ENCODE results near the gene TBC1D2. TPM values are rescaled to one million over a fixed set of nuclear protein-coding genes. Genes with fewer than 3 reads are reported as not detected.

TBC1D2 gene
- total and polyA plus RNA-seq, 4 donors = 3.4 to 9.5 (median 4.8) TPM

GRCh38 chr9:98202252-98202651 lies 53.2 kb downstream of the TBC1D2 start:
- H3K9me3 ChIP-seq (ENCODE audit: control insufficient read depth, insufficient read depth, low read length) = no peaks in the 10 kb centered on the region
- DNase-seq (ENCODE audit: low read depth in 4 of 6, low spot score in 6 of 6) = no peak
- H3K27me3 ChIP-seq (ENCODE audit: control insufficient read depth, insufficient read depth, low read length) = no peaks in the 10 kb centered on the region
- H3K4me1 ChIP-seq (ENCODE audit: control insufficient read depth, insufficient read depth, low read length) = no peaks in the 10 kb centered on the region
- 89% methylated on average over 2 of the region's 5 CpGs for WGBS (ENCODE audit: insufficient coverage)
- no peak overlapping the region for H3K4me3 ChIP-seq (ENCODE audit: low read depth, low read length)
- no peak overlapping the region for H3K27ac ChIP-seq (ENCODE audit: low read depth, low read length)
- H3K36me3 ChIP-seq (ENCODE audit: control insufficient read depth, insufficient read depth, low read length) = peaks cover 14% of the 10 kb centered on the region

DNA sequence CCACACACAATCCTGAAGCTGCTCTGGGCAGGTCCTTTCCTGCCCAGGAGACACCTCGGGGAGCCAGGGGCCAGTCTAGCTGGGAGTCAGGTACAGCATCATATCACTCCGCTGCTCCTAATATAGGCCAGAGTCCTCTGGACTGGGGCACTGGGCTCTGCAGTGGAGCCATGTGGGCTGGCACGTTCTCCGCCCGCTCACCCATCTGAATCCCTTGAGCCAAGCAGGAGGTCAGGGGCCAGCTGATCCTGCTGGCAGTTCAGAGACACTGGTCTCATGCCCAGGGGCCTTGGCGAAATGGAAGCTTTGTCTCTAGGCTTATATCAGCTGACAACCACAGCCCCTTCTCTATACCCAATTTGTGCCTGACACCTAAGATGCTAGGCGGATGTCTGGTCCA lies 53.7 kb downstream of the TBC1D2 start:
- Histone ChIP-seq H3K4me1 (ENCODE audit: control insufficient read depth, insufficient read depth, low read length) (no peaks in the 10 kb centered on the region), H3K36me3 (ENCODE audit: control insufficient read depth, insufficient read depth, low read length) (peaks cover 14% of the 10 kb centered on the region), H3K27ac (ENCODE audit: low read depth, low read length) (no peak overlapping the region), H3K4me3 (ENCODE audit: low read depth, low read length) (no peak overlapping the region), H3K9me3 (ENCODE audit: control insufficient read depth, insufficient read depth, low read length) (no peaks in the 10 kb centered on the region), H3K27me3 (ENCODE audit: control insufficient read depth, insufficient read depth, low read length) (no peaks in the 10 kb centered on the region)
- DNase-seq (ENCODE audit: low read depth in 4 of 6, low spot score in 6 of 6) = no peak
- 95% methylated on average over 7 of the region's 7 CpGs for WGBS (ENCODE audit: insufficient coverage)

- 81% methylated on average over 6 of the region's 6 CpGs for WGBS (ENCODE audit: insufficient coverage)
- no peak overlapping the region for H3K4me3 ChIP-seq (ENCODE audit: low read depth, low read length)
- H3K4me1 ChIP-seq (ENCODE audit: control insufficient read depth, insufficient read depth, low read length) = no peaks in the 10 kb centered on the region
- H3K9me3 ChIP-seq (ENCODE audit: control insufficient read depth, insufficient read depth, low read length) = no peaks in the 10 kb centered on the region
- H3K36me3 ChIP-seq (ENCODE audit: control insufficient read depth, insufficient read depth, low read length) = peaks cover 14% of the 10 kb centered on the region
- no peaks in the 10 kb centered on the region for H3K27me3 ChIP-seq (ENCODE audit: control insufficient read depth, insufficient read depth, low read length)
- no peak overlapping the region for H3K27ac ChIP-seq (ENCODE audit: low read depth, low read length)
- DNase-seq (ENCODE audit: low read depth in 4 of 6, low spot score in 6 of 6) = no peak
Observed at GRCh38 chr9:98201102-98201501, 54.3 kb downstream of the TBC1D2 start.

DNA sequence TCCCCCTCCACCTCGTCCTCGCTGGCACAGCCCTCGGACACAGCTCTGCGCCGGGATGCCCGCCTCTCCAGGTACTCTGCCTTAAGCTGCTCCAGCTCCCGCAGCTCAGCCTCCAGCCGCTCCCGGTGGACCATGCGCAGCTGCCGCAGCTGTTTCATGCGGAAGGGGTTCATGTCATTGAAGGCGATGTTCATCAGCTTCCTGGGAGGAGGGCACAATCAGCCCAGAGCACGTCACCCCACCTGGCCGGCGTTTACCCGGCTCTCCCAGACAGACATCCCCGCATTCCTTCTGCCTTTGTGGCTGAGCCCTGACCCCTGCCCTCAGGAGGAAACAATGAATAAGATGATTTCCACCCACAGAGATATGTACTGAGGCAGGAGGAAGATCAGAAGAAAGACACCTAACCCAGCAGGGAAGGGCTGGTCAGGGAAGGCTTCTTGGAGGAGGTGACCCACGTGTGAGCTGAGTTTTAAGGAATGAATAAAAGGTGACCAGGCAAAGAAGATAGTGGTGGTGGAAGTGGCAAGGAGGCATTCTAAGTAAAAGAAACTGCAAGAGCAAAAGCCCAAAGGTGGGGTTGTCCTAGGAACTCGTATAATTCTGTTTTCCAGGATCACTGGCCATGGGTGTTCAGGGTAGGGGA lies 55.9 kb downstream of the TBC1D2 start:
- Histone ChIP-seq H3K9me3 (ENCODE audit: control insufficient read depth, insufficient read depth, low read length) (no peaks in the 10 kb centered on the region), H3K4me1 (ENCODE audit: control insufficient read depth, insufficient read depth, low read length) (no peaks in the 10 kb centered on the region), H3K4me3 (ENCODE audit: low read depth, low read length) (no peak overlapping the region), H3K27ac (ENCODE audit: low read depth, low read length) (no peak overlapping the region), H3K27me3 (ENCODE audit: control insufficient read depth, insufficient read depth, low read length) (no peaks in the 10 kb centered on the region), H3K36me3 (ENCODE audit: control insufficient read depth, insufficient read depth, low read length) (peaks cover 14% of the 10 kb centered on the region)
- DNase-seq (ENCODE audit: low read depth in 4 of 6, low spot score in 6 of 6) = no peak
- WGBS (ENCODE audit: insufficient coverage) = 80% methylated on average over 19 of the region's 20 CpGs

GRCh38 chr9:98195671-98196070 lies 59.8 kb downstream of the TBC1D2 start:
- WGBS (ENCODE audit: insufficient coverage) = 87% methylated on average over 3 of the region's 4 CpGs
- Histone ChIP-seq H3K4me1 (ENCODE audit: control insufficient read depth, insufficient read depth, low read length) (peaks cover 23% of the 10 kb centered on the region), H3K36me3 (ENCODE audit: control insufficient read depth, insufficient read depth, low read length) (peaks cover 12% of the 10 kb centered on the region), H3K9me3 (ENCODE audit: control insufficient read depth, insufficient read depth, low read length) (no peaks in the 10 kb centered on the region), H3K27ac (ENCODE audit: low read depth, low read length) (no peak overlapping the region), H3K4me3 (ENCODE audit: low read depth, low read length) (no peak overlapping the region), H3K27me3 (ENCODE audit: control insufficient read depth, insufficient read depth, low read length) (peaks cover 6% of the 10 kb centered on the region)
- DNase-seq (ENCODE audit: low read depth in 4 of 6, low spot score in 6 of 6) = no peak

- H3K9me3 ChIP-seq (ENCODE audit: control insufficient read depth, insufficient read depth, low read length) = no peaks in the 10 kb centered on the region
- H3K27me3 ChIP-seq (ENCODE audit: control insufficient read depth, insufficient read depth, low read length) = peaks cover 6% of the 10 kb centered on the region
- no peak overlapping the region for H3K27ac ChIP-seq (ENCODE audit: low read depth, low read length)
- peak overlapping the region; percentile 50 for H3K4me3 ChIP-seq (ENCODE audit: low read depth, low read length)
- WGBS (ENCODE audit: insufficient coverage) = 45% methylated on average over 2 of the region's 8 CpGs
- peaks cover 2% of the 10 kb centered on the region for H3K36me3 ChIP-seq (ENCODE audit: control insufficient read depth, insufficient read depth, low read length)
- no peak for DNase-seq (ENCODE audit: low read depth in 4 of 6, low spot score in 6 of 6)
- peaks cover 23% of the 10 kb centered on the region for H3K4me1 ChIP-seq (ENCODE audit: control insufficient read depth, insufficient read depth, low read length)
Observed at GRCh38 chr9:98193336-98193944, 62.0 kb downstream of the TBC1D2 start.

DNA sequence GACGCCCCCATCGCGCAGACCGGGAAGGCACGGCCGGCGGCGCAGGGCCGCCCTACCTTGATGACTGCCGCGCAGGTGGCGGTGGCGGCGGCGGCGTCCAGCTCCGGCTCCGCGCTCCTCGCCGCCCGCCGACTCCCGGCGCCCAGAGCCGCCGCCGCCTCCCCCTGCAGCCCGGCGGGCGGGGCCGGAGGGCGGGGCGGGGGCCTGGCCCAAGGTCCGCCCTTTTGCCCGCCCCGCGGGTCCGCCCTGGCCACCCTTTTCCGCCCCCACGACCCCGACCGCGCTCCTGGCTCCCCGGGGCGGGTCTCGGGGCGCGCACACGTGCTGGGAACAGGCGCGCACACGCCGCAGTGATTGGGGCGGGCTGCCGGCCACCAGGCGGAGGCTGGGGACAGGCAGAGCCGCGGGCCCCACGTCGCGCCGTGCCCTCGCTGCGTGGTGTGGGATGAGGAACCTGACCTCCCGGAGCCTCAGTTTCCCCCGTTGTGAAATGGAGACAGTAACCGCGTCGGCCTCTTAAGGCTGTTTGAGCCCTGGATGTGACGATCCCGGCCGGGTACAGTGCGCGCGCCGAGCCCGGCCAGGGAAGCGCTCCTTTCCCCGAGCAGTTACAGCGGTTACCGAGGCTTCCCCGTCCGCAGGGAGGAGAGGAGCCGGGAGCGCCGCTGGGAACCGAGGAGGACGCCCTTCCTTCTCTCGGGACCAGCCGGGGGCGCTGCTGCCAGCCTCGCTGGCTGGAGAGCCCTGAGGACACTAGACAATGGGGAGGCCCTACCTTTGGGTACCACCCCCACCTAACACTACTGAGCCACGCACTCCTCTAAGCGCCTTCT lies 62.7 kb downstream of the TBC1D2 start, which contains the start of gene CORO2A:
CORO2A (minus strand) TSS at position 135 of the 833 bp plus-strand sequence. CDS start 34,977 bp downstream, outside the sequence.
- Histone ChIP-seq H3K9me3 (ENCODE audit: control insufficient read depth, insufficient read depth, low read length) (no peaks in the 10 kb centered on the region), H3K27ac (ENCODE audit: low read depth, low read length) (no peak within 1 kb of the TSS), H3K27me3 (ENCODE audit: control insufficient read depth, insufficient read depth, low read length) (peaks cover 6% of the 10 kb centered on the region), H3K4me1 (ENCODE audit: control insufficient read depth, insufficient read depth, low read length) (peaks cover 23% of the 10 kb centered on the region), H3K4me3 (ENCODE audit: low read depth, low read length) (peak within 1 kb of the TSS; percentile 50), H3K36me3 (ENCODE audit: control insufficient read depth, insufficient read depth, low read length) (no peaks in the 10 kb centered on the region)
- under 1% methylated on average over 95 of the region's 95 CpGs for WGBS (ENCODE audit: insufficient coverage)
- DNase-seq (ENCODE audit: low read depth in 4 of 6, low spot score in 6 of 6) = peak in 4 of 6 donors; percentile 22 to 84 (median 66)

DNA sequence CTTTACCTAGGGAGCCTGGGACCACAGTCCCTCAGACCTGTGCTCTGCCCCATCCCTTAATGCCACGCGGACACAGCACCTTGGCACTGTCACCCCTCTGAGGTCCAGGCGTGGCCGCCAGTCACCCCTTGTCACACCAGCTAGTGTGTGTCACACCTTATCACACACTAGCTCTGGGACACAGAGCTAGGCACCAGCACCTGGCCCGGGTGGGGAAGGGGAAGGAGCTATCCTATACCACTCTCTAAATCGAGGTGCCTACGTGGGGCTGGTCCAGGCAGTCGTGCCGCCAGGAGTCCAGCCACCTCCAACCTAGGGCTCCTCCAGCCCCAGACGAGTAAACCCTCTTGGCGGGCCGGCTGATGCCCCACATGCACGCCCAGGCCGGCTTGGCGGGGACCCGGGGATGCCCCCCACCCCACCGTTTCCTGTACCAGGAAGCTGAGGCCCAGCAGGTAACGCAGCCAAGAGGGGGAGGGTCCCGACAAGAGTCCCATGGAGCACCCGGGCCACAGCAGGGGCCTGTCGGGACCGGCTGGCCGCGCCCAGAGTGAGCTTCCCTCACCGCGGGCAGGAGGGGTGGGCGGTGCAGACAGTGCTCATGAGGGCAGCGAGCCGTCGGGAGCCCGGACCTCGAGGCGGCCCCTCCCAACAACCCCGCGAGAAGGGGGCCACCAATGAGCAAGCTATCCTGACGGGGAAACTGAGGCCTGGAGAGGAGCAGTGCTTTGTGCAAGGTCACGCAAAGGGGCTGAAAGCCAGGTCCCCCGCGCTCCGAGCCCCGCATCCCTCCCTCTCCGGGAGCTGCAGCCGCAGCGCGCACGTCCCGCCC lies 63.6 kb downstream of the TBC1D2 start:
- peaks cover 6% of the 10 kb centered on the region for H3K27me3 ChIP-seq (ENCODE audit: control insufficient read depth, insufficient read depth, low read length)
- H3K27ac ChIP-seq (ENCODE audit: low read depth, low read length) = no peak overlapping the region
- no peaks in the 10 kb centered on the region for H3K9me3 ChIP-seq (ENCODE audit: control insufficient read depth, insufficient read depth, low read length)
- DNase-seq (ENCODE audit: low read depth in 4 of 6, low spot score in 6 of 6) = peak in 2 of 6 donors; percentile 18 to 29
- peaks cover 23% of the 10 kb centered on the region for H3K4me1 ChIP-seq (ENCODE audit: control insufficient read depth, insufficient read depth, low read length)
- peak overlapping the region; percentile 24 for H3K4me3 ChIP-seq (ENCODE audit: low read depth, low read length)
- no peaks in the 10 kb centered on the region for H3K36me3 ChIP-seq (ENCODE audit: control insufficient read depth, insufficient read depth, low read length)
- 8% methylated on average over 45 of the region's 47 CpGs for WGBS (ENCODE audit: insufficient coverage)

- Histone ChIP-seq H3K36me3 (ENCODE audit: control insufficient read depth, insufficient read depth, low read length) (no peaks in the 10 kb centered on the region), H3K9me3 (ENCODE audit: control insufficient read depth, insufficient read depth, low read length) (no peaks in the 10 kb centered on the region), H3K27me3 (ENCODE audit: control insufficient read depth, insufficient read depth, low read length) (peaks cover 6% of the 10 kb centered on the region), H3K27ac (ENCODE audit: low read depth, low read length) (no peak overlapping the region), H3K4me3 (ENCODE audit: low read depth, low read length) (no peak overlapping the region), H3K4me1 (ENCODE audit: control insufficient read depth, insufficient read depth, low read length) (peaks cover 23% of the 10 kb centered on the region)
- 72% methylated on average over 5 of the region's 5 CpGs for WGBS (ENCODE audit: insufficient coverage)
- DNase-seq (ENCODE audit: low read depth in 4 of 6, low spot score in 6 of 6) = no peak
Observed at GRCh38 chr9:98191181-98191608, 64.3 kb downstream of the TBC1D2 start.

Measured in spinal cord (tissue), 10 donors.